GM19099 (cell line): ENCODE measurements around the gene LKAAEAR1.

ENCODE experiments used
- POLR2A ChIP-seq: IDR thresholded peaks from 3 replicates; pipeline ENCODE4 v1.6.1; 2011; ENCODE audit warnings: low read depth; ENCODE audit not compliant: insufficient read length; ENCODE audit errors: extremely low read depth

Gene LKAAEAR1

GRCh38 chr20:64103871-64104666 is 19.9 kb upstream of the LKAAEAR1 start:
- no peak for TF ChIP-seq POLR2A

- no peak for TF ChIP-seq POLR2A
Observed at GRCh38 chr20:64102647-64103354, 18.6 kb upstream of the LKAAEAR1 start.

GRCh38 chr20:64101731-64102621 is 17.8 kb upstream of the LKAAEAR1 start:
- TF ChIP-seq POLR2A = no peak

- TF ChIP-seq POLR2A = no peak
Observed at GRCh38 chr20:64100946-64101688, 16.9 kb upstream of the LKAAEAR1 start.

GRCh38 chr20:64100566-64100888 is 16.3 kb upstream of the LKAAEAR1 start:
- no peak for TF ChIP-seq POLR2A

- no peak for TF ChIP-seq POLR2A
Observed at GRCh38 chr20:64099880-64100565, 15.8 kb upstream of the LKAAEAR1 start.

- TF ChIP-seq POLR2A = no peak
Observed at GRCh38 chr20:64099086-64099786, 15.0 kb upstream of the LKAAEAR1 start.

GRCh38 chr20:64098471-64099013 is 14.3 kb upstream of the LKAAEAR1 start:
- no peak for TF ChIP-seq POLR2A

GRCh38 chr20:64096535-64096934 is 12.3 kb upstream of the LKAAEAR1 start:
- no peak for TF ChIP-seq POLR2A

- TF ChIP-seq POLR2A = no peak
Observed at GRCh38 chr20:64095927-64096326, 11.7 kb upstream of the LKAAEAR1 start.

GRCh38 chr20:64095455-64095854 is 11.3 kb upstream of the LKAAEAR1 start:
- no peak for TF ChIP-seq POLR2A

- no peak for TF ChIP-seq POLR2A
Observed at GRCh38 chr20:64093013-64093503, 8.9 kb upstream of the LKAAEAR1 start.
